Right hindlimb (tissue), 1 donor: ENCODE data around the gene TRDMT1.
"Not testable (repeated sequence)": the region's sequence is repeated elsewhere in the genome, so short reads cannot be mapped to it uniquely, and the experiment has no call there.

ENCODE experiments used
- DNase-seq: peaks from one replicate; pipeline ENCODE4 v3.0.0-alpha.2; 2018

Gene TRDMT1

GRCh38 chr10:17125206-17125893 is 76.1 kb downstream of the TRDMT1 start:
- no peak for DNase-seq

GRCh38 chr10:17123961-17124360 is 77.5 kb downstream of the TRDMT1 start:
- DNase-seq = no peak

- no peak for DNase-seq
These were observed 78.5 kb downstream of the TRDMT1 start for GRCh38 chr10:17122726-17123661.

- DNase-seq = no peak
These were observed 79.4 kb downstream of the TRDMT1 start for GRCh38 chr10:17122052-17122451.

GRCh38 chr10:17120694-17121093 is 80.8 kb downstream of the TRDMT1 start:
- no peak for DNase-seq

DNA sequence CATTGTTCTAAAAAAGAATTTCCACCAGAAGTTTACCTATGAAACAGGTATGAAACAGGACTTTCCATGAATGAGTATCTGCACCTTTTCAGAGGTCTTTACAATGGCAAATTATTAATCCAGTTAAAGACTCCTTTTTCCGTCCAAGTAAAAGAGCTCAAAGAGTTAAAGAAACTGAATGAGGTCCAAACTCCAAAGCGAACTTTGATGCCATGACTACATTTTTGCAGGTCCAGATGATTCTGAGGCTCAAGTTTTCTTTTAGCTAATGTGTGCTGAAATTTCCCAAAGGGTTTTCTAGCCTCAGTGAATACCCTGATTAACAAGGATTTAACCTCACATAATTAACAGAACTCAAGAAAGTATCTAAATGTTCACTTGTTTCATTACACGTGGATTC is 81.6 kb downstream of the TRDMT1 start:
- DNase-seq = no peak

DNA sequence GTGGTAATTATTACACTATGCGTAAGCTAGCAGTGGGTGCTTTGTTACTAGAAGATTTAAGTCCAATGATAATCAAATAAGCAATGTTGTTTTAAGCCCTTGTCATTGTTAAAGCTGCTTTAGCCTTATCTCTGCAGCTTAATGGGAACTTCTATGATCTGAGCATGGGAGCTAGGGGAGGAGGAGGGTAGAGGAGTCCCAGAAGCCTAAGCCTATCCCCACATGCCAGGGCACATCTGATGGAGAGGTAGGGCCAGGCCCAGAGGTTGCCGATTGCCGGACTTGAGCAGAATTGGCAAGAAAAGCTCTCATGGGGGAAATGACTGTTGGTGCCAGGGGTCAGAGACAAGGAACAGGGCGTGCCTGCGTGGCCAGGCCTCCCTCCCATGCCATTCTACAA is 85.3 kb downstream of the TRDMT1 start:
- DNase-seq = no peak

- DNase-seq = no peak
These were observed 85.8 kb downstream of the TRDMT1 start for GRCh38 chr10:17115683-17116082.

GRCh38 chr10:17114878-17115444 is 86.5 kb downstream of the TRDMT1 start:
- DNase-seq = not testable (repeated sequence)

DNA sequence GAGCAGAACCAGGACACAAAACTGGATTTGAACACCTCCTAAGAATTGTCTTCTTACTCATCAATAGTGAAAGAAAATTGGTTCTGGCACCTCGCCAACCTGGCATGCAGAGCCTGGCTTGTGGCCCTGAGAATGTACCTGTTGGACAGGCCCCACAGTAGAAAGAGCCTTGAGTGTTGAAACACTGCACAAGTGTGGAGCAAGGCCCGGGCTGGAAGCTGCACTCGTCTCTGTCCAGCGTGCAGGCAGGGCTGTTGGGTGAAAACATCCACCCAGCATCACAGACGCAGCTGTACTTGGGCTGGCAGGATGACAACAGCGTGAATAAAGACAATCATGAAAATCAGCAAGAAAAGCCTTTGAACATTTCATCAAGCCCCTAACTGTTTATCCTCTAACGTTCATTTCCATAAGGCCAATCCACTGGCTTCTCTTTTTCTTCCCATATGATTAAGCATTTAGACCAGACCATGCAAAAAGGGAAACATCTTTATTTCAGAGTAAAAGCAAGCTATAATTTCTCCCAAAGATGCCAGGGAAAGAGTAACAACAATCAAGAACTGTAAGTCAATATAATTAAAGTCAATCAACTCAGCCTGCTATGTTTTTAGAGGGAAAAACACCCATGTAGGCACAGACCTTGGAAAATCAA is 87.5 kb downstream of the TRDMT1 start:
- peak; percentile 59 for DNase-seq

DNA sequence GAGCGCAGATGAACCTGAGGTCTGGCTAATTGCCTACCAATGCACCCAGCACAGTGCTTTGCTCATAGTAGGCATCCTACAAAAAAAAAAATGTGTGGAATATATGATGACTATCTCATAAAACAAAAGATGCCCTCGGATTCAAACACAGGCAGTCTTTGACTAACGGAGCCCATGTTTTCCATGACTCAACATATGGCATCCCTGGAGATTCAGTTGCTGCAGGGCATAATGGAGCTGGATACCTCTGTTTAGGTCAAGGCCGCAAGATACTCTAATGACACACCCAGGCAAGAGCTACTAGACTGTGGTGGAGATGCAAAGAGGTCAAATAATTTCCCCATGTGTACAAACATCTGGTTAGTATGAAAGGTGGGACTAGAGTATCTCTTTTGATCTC is 88.1 kb downstream of the TRDMT1 start:
- no peak for DNase-seq

- DNase-seq = no peak
These were observed 88.9 kb downstream of the TRDMT1 start for GRCh38 chr10:17112566-17112965.

GRCh38 chr10:17109475-17110207 is 91.8 kb downstream of the TRDMT1 start:
- no peak for DNase-seq

DNA sequence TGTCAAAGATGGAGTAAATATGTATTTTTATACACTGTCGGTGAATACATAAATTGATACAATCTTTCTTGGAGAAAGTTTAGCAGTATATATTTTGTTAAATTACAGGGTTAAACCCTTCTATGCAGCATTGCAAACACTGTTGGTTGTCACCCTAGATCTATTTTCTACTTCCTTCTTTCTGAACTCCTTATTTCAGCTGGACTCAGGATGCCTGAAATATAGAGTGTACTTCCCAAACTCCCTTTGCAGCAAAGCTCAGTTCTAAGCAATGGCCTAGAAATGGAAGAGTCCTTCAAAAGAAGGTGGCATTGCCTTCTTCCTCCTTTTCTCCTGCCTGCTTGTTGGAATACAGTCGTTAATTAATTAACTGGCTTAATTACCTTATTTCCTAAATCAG is 92.4 kb downstream of the TRDMT1 start:
- no peak for DNase-seq

DNA sequence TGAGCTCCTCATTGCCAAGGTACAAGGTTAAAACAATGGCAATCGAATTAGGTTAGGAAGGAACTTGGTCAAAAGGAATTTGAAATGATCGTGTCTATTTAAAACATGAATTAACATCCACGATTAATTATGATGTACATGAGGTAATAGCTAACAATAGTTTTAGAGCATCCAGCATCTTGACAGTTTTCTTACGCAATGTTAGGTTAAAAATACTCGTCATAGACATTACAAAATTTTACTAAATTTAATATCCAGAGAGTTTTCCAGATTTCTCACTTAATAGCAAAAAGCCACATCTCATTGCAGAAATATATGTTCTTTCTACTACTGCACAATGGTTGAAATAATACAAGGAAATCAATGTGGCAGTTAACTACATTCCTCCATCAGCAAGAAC is 94.5 kb downstream of the TRDMT1 start:
- DNase-seq = no peak

GRCh38 chr10:17101910-17102266 is 99.6 kb downstream of the TRDMT1 start:
- DNase-seq = no peak

DNA sequence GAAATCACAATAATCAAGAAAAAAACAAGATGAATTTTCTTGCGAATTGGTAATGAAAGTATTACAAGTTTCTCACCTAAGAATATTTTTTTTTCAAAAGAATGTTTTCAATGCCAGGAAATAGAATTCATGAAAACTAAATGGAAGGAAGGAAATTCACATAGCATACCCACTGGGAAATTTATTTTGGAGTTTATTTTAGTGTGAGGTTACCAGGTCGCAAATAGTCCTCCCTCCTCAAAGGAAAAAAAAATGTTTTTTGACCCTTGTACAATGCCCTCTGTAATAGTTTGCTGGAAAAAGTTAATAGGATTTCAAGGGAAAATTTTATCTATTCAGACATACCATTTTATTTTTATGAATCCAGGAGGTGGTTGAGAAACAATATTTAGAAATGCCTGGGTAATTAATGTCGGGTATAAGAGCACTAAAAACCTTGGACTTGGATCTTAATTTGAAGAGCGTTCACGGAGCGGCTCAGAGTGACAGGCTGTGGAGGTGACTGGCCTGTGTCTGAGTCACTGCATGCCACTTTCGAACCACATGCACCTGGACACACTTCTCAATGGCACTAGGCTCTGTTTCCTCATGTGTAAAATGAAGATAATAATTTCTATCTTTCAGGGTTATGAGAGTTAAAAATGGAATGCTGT is 100.1 kb downstream of the TRDMT1 start:
- no peak for DNase-seq

DNA sequence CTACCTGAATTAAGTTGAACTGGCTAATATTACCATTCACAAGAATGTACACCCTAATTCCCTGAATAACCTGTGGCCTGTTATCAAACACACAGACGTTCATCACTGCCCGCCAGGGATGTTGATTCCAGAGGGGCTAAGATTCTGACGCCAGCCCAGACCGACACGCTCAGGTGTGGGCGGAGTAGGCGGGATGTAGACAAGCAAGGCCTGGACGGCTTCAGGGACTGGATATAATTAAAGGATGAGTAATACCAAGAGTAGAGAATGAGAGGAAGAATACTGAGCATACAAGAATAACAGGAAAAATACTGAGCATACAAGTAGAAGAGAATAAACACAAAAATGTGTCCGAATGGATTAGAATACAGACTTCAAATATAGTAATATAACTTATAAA is 100.9 kb downstream of the TRDMT1 start:
- no peak for DNase-seq

GRCh38 chr10:17098012-17098411 is 103.5 kb downstream of the TRDMT1 start:
- DNase-seq = no peak
